ENCODE results near the gene FHIT. TPM values are rescaled to one million over a fixed set of nuclear protein-coding genes. Genes with fewer than 3 reads are reported as not detected.

Gene FHIT
- total and polyA plus RNA-seq, 4 donors: 2.6 to 21.3 (median 8.7) TPM

DNA sequence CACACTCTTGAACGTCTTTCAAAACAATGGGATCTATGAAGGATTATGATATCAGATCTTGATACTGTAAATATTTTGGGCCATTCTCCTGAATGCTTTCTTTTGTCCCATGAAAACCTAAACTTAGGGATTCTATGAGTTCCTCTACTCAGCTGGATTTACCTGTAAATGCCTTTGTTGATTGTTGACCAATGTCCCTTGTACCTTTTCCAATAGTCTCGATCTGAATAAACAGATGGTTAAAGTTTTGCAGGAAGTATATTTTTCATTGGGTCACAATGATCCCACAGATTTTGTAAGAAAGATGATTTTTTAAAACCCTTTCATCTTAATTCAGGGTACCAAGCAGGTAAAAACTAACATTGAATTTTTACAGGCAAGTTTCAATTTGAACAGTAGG, 634.1 kb downstream of the FHIT start:
- DNase-seq (no peak), ATAC-seq (ENCODE audit: insufficient read depth, low FRiP score) (no peak)
- Histone ChIP-seq H3K4me3 (no peak overlapping the region), H3K27ac (ENCODE audit: low read depth in 1 of 2, low read length in 1 of 2) (no peak overlapping the region), H3K4me1 (ENCODE audit: control insufficient read depth in 5 of 5, insufficient read depth in 5 of 5, low read length in 5 of 5) (peaks cover 0 to 1% (median 0%) of the 10 kb centered on the region in 5 donors), H3K27me3 (ENCODE audit: control insufficient read depth in 3 of 3, insufficient read depth in 3 of 3, low read length in 2 of 3) (no peaks in the 10 kb centered on the region), H3K36me3 (ENCODE audit: control insufficient read depth in 4 of 4, insufficient read depth in 4 of 4, low read length in 4 of 4) (no peaks in the 10 kb centered on the region), H3K9me3 (ENCODE audit: control insufficient read depth in 4 of 4, insufficient read depth in 3 of 4, low read length in 3 of 4) (no peaks in the 10 kb centered on the region), H3K9ac (ENCODE audit: insufficient read depth in 1 of 2, low read length in 2 of 2) (no peak overlapping the region)
- TF ChIP-seq, protein P1, sequence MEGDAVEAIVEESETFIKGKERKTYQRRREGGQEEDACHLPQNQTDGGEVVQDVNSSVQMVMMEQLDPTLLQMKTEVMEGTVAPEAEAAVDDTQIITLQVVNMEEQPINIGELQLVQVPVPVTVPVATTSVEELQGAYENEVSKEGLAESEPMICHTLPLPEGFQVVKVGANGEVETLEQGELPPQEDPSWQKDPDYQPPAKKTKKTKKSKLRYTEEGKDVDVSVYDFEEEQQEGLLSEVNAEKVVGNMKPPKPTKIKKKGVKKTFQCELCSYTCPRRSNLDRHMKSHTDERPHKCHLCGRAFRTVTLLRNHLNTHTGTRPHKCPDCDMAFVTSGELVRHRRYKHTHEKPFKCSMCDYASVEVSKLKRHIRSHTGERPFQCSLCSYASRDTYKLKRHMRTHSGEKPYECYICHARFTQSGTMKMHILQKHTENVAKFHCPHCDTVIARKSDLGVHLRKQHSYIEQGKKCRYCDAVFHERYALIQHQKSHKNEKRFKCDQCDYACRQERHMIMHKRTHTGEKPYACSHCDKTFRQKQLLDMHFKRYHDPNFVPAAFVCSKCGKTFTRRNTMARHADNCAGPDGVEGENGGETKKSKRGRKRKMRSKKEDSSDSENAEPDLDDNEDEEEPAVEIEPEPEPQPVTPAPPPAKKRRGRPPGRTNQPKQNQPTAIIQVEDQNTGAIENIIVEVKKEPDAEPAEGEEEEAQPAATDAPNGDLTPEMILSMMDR (IDR thresholded peaks at IDR 0.05; ENCODE audit: control extremely low read depth, extremely low read depth): no peak
- 75 to 88% methylated on average over 2 of the region's 2 CpGs for WGBS, 2 donors

DNA sequence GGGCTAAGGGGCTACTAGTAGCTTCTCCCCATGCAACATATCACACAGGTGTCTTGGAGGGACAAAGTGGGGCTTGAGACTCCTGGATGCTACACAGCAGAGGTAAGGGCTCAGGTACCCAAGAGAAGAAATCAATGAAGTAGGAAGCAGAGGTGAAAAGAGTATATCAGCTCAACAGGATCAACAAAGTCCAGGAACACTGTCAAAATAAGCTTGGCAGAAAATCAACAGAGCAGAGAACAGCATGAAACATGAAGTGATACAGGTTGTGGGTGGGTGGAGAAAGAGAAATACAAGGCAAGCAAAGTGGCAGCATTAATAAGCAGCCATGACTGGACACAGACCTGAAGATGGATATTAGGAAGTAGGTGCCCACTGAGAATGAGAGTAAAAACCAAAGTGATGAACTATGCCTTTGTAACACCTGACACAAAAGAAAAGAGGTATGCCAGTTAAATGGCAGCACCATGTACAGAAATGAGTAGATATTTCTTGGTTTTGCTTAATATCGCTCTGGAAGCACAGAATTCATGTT, 637.4 kb downstream of the FHIT start:
- WGBS, 2 donors: 89 to 92% methylated on average over 1 of the region's 1 CpG
- Histone ChIP-seq H3K27me3 (ENCODE audit: control insufficient read depth in 3 of 3, insufficient read depth in 3 of 3, low read length in 2 of 3) (no peaks in the 10 kb centered on the region), H3K4me3 (no peak overlapping the region)

DNA sequence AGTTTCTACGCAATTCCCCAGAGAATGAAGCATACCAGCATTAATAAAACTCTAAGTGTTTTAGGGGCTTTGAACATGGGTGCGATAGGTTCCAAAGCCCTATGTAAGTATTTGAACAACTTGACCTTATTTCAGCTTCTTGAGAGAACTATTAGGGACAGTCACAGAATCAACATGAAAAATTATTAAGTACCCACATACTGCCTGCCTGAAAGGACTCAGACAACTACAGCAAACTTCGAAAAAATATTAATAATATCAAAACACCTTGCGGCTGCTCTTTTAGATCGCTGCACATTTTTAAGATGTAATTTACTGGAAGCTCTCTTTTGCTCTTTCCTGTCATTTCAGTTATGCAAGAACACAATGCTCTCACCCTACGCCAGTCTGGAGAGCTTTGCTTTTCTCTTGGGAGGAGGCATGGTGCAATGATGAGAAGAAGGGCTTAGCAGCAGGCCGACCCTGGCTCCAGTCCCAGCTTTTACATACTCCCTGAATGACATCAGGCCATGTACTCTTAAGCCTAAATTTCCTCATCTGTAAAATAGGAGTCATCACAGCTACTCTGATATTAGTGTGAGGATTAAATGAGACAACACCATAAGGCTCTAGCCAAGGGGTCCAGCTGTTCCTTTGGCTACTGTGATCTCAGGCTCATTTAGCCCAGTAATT, 640.7 kb downstream of the FHIT start:
- Histone ChIP-seq H3K9ac (ENCODE audit: insufficient read depth in 1 of 2, low read length in 2 of 2) (no peak overlapping the region), H3K27ac (ENCODE audit: low read depth in 1 of 2, low read length in 1 of 2) (no peak overlapping the region), H3K4me3 (no peak overlapping the region), H3K9me3 (ENCODE audit: control insufficient read depth in 4 of 4, insufficient read depth in 3 of 4, low read length in 3 of 4) (no peaks in the 10 kb centered on the region), H3K27me3 (ENCODE audit: control insufficient read depth in 3 of 3, insufficient read depth in 3 of 3, low read length in 2 of 3) (no peaks in the 10 kb centered on the region), H3K36me3 (ENCODE audit: control insufficient read depth in 4 of 4, insufficient read depth in 4 of 4, low read length in 4 of 4) (no peaks in the 10 kb centered on the region), H3K4me1 (ENCODE audit: control insufficient read depth in 5 of 5, insufficient read depth in 5 of 5, low read length in 5 of 5) (peaks cover 0 to 6% (median 0%) of the 10 kb centered on the region in 5 donors)
- peak; percentile 81 for ATAC-seq (ENCODE audit: insufficient read depth, low FRiP score)
- DNase-seq: peak; percentile 16 to 49 (median 45)
- WGBS, 2 donors: 68 to 69% methylated on average over 7 of the region's 7 CpGs
- TF ChIP-seq, protein P1 (IDR thresholded peaks at IDR 0.05; ENCODE audit: control extremely low read depth, extremely low read depth): no peak

More for the DNA sequence above, 637.4 kb downstream of the FHIT start:
- Histone ChIP-seq H3K36me3 (ENCODE audit: control insufficient read depth in 4 of 4, insufficient read depth in 4 of 4, low read length in 4 of 4) (no peaks in the 10 kb centered on the region), H3K9ac (ENCODE audit: insufficient read depth in 1 of 2, low read length in 2 of 2) (no peak overlapping the region), H3K9me3 (ENCODE audit: control insufficient read depth in 4 of 4, insufficient read depth in 3 of 4, low read length in 3 of 4) (no peaks in the 10 kb centered on the region), H3K27ac (ENCODE audit: low read depth in 1 of 2, low read length in 1 of 2) (no peak overlapping the region), H3K4me1 (ENCODE audit: control insufficient read depth in 5 of 5, insufficient read depth in 5 of 5, low read length in 5 of 5) (peaks cover 0 to 6% (median 0%) of the 10 kb centered on the region in 5 donors)
- ATAC-seq (ENCODE audit: insufficient read depth, low FRiP score) (no peak), DNase-seq (no peak)
- TF ChIP-seq, protein P1 (IDR thresholded peaks at IDR 0.05; ENCODE audit: control extremely low read depth, extremely low read depth): no peak

Measured in lung (tissue), 12 donors.